Natural killer cell (primary cell): ENCODE data around the gene BCL11B. TPM values are rescaled to one million over a fixed set of nuclear protein-coding genes. Genes with fewer than 3 reads are reported as not detected.

ENCODE experiments used
- ATAC-seq, 3 donors: fragments of 150-1000 bp in 2 of 3; fragments of 200-7000 bp in 1 of 3; cut with Tn5 transposase; 1 replicate in 1 of 3; 2 replicates in 2 of 3; pipeline ENCODE4 v1.10.0; 2021; ENCODE audit warnings: mild to moderate bottlenecking in 2 of 3, moderate library complexity in 2 of 3
- DNase-seq, 2 donors: peaks; one replicate each; pipeline versions ENCODE4 v3.0.0 to v3.0.0-alpha.2; 2013 to 2021; ENCODE audit warnings: mixed read lengths in 1 of 2
- H3K27ac ChIP-seq: one replicate; pipeline ENCODE4 v1.5.1; 2013; ENCODE audit warnings: mild to moderate bottlenecking, low read length
- H3K27me3 ChIP-seq: one replicate; pipeline ENCODE4 v1.6.1; 2013; ENCODE audit warnings: low read length; ENCODE audit not compliant: control insufficient read depth, insufficient read depth
- H3K36me3 ChIP-seq: one replicate; pipeline ENCODE4 v1.6.1; 2013; ENCODE audit warnings: low read length; ENCODE audit not compliant: control insufficient read depth, insufficient read depth
- H3K4me1 ChIP-seq: one replicate; pipeline ENCODE4 v1.6.1; 2013; ENCODE audit warnings: low read length; ENCODE audit not compliant: control insufficient read depth, insufficient read depth
- H3K4me3 ChIP-seq: one replicate; pipeline ENCODE4 v1.5.1; 2013; ENCODE audit warnings: low read length
- H3K9me3 ChIP-seq: one replicate; pipeline ENCODE4 v1.6.1; 2013; ENCODE audit warnings: low read length; ENCODE audit not compliant: control insufficient read depth, insufficient read depth
- H3K27ac Mint-ChIP-seq, 2 donors: one replicate each; pipeline ENCODE4 v1.8.0; 2022; ENCODE audit warnings: mild to moderate bottlenecking in 2 of 2, mixed read lengths in 2 of 2, moderate library complexity in 1 of 2
- H3K27me3 Mint-ChIP-seq, 2 donors: one replicate each; pipeline ENCODE4 v1.8.0; 2022; ENCODE audit warnings: low read depth in 2 of 2, mixed read lengths in 2 of 2
- H3K36me3 Mint-ChIP-seq: one replicate; pipeline ENCODE4 v1.8.0; 2022; ENCODE audit warnings: mixed read lengths
- H3K4me1 Mint-ChIP-seq, 2 donors: one replicate each; pipeline ENCODE4 v1.8.0; 2022; ENCODE audit warnings: mixed read lengths in 2 of 2
- H3K4me3 Mint-ChIP-seq: one replicate; pipeline ENCODE4 v1.8.0; 2022; ENCODE audit warnings: mild to moderate bottlenecking, moderate library complexity, mixed read lengths
- H3K9me3 Mint-ChIP-seq, 2 donors: one replicate each; pipeline ENCODE4 v1.8.0; 2022; ENCODE audit warnings: mixed read lengths in 2 of 2
- CTCF ChIP-seq: fragments of 200-600 bp; IDR thresholded peaks from one replicate; pipeline ENCODE4 v1.8.0; 2022; ENCODE audit warnings: antibody characterized with exemption
- WGBS: methylation state at CpG from one replicate; pipeline ENCODE4 v1.1.7; 2013; ENCODE audit warnings: missing lambda C conversion rate; ENCODE audit not compliant: insufficient coverage; 5-methylcytosine and 5-hydroxymethylcytosine counted together
- intact Hi-C: fragments of 100-400 bp; cut with micrococcal nuclease; formaldehyde crosslinking; loops from one replicate; pipeline ENCODE4 v1.14.2; 2022
- total RNA-seq, 4 donors: library from RNA; stranded (reverse); fragments of 120-200 nt in 1 of 4; gene quantifications; one replicate each; pipeline versions ENCODE4 v1.2.3 to v1.2.4, GENCODE V29; 2013 to 2022

BCL11B gene
- total RNA-seq, 3 donors from 2014 or later (not counting 1 experiment from before 2014, with no cell fraction given): 43.5 to 61.5 (median 56.2) TPM

GRCh38 chr14:99133636-99134515 is 138.1 kb downstream of the BCL11B start:
- H3K27me3 Mint-ChIP-seq: no peaks in the 10 kb centered on the region
- H3K36me3 Mint-ChIP-seq: no peaks in the 10 kb centered on the region
- DNase-seq: no peak
- no peaks in the 10 kb centered on the region for H3K9me3 Mint-ChIP-seq
- Histone ChIP-seq H3K9me3 (no peaks in the 10 kb centered on the region), H3K27ac (no peak overlapping the region), H3K36me3 (no peaks in the 10 kb centered on the region), H3K27me3 (no peaks in the 10 kb centered on the region), H3K4me1 (no peaks in the 10 kb centered on the region), H3K4me3 (no peak overlapping the region)
- intact Hi-C loops: no loop called here
- no peak for TF ChIP-seq CTCF
- no peak overlapping the region for H3K4me3 Mint-ChIP-seq
- peaks cover 20 to 32% of the 10 kb centered on the region in 2 donors for H3K4me1 Mint-ChIP-seq
- ATAC-seq: no peak
- no peak overlapping the region for H3K27ac Mint-ChIP-seq
- 88% methylated on average over 16 of the region's 16 CpGs for WGBS

DNA sequence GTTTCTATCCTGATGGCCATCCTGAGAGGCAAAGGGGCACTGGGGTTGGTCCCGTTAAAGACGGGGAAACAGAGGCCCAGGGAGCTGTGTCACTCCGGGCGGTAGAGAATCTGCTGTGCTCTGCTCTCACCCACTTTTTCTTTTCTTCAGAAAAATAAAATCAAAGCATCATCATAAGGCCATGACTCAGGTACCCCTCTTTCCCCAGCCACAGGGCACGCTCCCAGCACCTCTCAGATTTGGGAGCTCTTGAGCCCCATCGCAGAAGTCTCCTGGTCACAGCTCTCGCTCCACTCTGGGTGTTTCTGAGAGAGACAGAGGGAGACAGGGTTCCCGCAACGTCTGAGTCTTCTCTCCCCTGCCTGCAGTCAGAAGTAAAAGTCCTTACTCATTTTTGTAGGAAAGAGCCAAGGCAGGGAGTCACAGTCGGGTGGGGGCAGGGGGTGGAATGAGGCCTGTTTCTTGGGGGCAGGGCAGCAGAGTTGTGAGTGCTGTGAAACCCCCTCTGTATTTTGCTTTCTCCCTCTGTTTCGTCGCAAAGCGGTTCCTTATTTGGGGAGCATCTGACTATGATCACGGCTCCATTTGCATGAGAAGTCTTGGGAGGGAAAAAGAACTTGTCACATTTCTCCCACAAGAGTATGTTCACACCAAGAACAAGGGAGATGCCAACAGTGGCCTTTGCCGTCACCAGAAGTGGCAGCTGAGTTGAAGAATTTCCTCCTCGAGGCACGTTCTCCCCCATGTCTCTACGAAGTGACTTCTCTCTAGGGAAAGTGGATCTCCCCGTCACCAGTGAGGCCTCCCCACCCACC is 139.0 kb downstream of the BCL11B start:
- no peak for ATAC-seq
- Mint-ChIP-seq H3K27me3 (no peaks in the 10 kb centered on the region), H3K4me3 (no peak overlapping the region), H3K36me3 (no peaks in the 10 kb centered on the region), H3K9me3 (no peaks in the 10 kb centered on the region), H3K27ac (no peak overlapping the region), H3K4me1 (peaks cover 12 to 25% of the 10 kb centered on the region in 2 donors)
- Histone ChIP-seq H3K27me3 (no peaks in the 10 kb centered on the region), H3K36me3 (no peaks in the 10 kb centered on the region), H3K9me3 (no peaks in the 10 kb centered on the region), H3K4me3 (no peak overlapping the region), H3K4me1 (no peaks in the 10 kb centered on the region), H3K27ac (no peak overlapping the region)
- intact Hi-C loops: no loop called here
- WGBS: 78% methylated on average over 18 of the region's 19 CpGs
- TF ChIP-seq CTCF: no peak
- no peak for DNase-seq

DNA sequence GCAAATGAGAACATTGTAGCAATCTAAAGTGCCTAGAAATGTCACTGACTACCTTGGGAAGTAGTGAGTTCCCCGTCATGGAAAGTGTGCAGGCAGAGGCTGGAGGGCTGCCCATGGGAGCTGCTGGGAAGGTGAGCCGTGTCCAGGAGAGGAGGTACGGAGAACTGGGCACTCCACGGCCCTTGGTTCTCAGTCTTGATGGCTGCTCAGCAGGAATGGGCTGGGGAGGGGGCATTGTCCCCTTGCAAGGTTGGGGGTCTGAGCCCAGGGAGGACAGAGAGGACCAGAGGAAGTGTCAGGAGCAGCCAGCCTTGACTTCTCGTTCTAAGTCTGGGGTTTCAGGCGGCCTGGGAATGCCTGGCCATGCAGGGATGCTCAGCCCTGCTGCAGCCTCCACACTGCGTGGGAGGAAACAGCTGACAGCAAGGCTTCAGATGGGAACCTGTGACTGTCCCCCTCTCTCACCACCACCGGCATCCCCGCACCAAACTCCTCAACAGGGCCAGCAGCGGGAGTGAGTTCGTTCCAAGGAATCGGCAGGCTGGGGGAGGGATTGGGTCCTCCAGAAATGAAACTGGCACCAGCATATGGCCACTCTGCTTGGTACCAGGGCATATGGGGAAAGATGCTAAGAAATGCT is 140.2 kb downstream of the BCL11B start:
- ATAC-seq: no peak
- Mint-ChIP-seq H3K27ac (no peak overlapping the region), H3K27me3 (no peaks in the 10 kb centered on the region), H3K9me3 (no peaks in the 10 kb centered on the region), H3K36me3 (no peaks in the 10 kb centered on the region), H3K4me1 (peaks cover 4 to 13% of the 10 kb centered on the region in 2 donors), H3K4me3 (no peak overlapping the region)
- no peaks in the 10 kb centered on the region for H3K36me3 ChIP-seq
- H3K9me3 ChIP-seq: no peaks in the 10 kb centered on the region
- no peaks in the 10 kb centered on the region for H3K4me1 ChIP-seq
- no peak for TF ChIP-seq CTCF
- WGBS: 91% methylated on average over 12 of the region's 12 CpGs
- no peak for DNase-seq
- intact Hi-C loops: no loop called here
- no peak overlapping the region for H3K27ac ChIP-seq
- H3K27me3 ChIP-seq: no peaks in the 10 kb centered on the region
- H3K4me3 ChIP-seq: no peak overlapping the region
